NT2/D1 (cell line): ENCODE results near the gene LEAP2.

Experiments used
- SUZ12 ChIP-seq: IDR thresholded peaks from 2 replicates; pipeline ENCODE4 v1.6.1; 2011; ENCODE audit not compliant: insufficient read length, insufficient read depth; ENCODE audit errors: extremely low read depth
- YY1 ChIP-seq: IDR thresholded peaks from 2 replicates; pipeline ENCODE4 v1.6.1; 2011; ENCODE audit not compliant: insufficient read length, insufficient read depth
- ZNF274 ChIP-seq: IDR thresholded peaks from 2 replicates; pipeline ENCODE4 v1.6.1; 2011; ENCODE audit warnings: mild to moderate bottlenecking, low read depth, low read length

DNA sequence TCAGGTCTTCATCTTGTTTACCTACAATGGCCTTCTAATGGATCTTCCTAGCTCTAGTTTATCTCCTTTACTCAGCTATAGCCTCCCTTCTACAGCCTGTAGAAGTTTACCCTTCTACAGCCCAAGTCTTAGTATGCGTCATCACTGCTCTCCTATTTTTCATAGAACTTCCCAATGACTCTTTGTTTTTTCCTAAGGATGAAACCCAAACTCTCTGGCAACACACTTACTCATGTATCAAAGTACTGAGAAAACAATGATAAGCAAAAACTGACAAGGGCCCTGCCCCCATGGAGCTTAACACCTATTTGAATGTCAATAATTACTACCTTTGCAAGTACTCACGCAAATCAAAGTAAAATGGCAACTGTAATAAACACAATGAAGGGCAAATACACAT lies 33.7 kb downstream of the LEAP2 start:
- TF ChIP-seq YY1 (no peak), SUZ12 (no peak), ZNF274 (no peak)
